ENCODE results near the gene TEKT2. TPM values are rescaled to one million over a fixed set of nuclear protein-coding genes. Genes with fewer than 3 reads are reported as not detected.

TEKT2 gene
- not detected for total RNA-seq
- long read RNA-seq, result 0 reads

- intact Hi-C loops (cut with DNase I), result no loop called here
- peak; percentile 11 for ATAC-seq (ENCODE audit: poor library complexity)
- DNase-seq, result no peak
Measured at GRCh38 chr1:36083635-36084496, at the start of gene TEKT2. TSS of gene TEKT2 (plus strand) at chr1:36084094. CDS start at chr1:36084922, 828 bp downstream.

GRCh38 chr1:36034692-36035091, 49.2 kb upstream of the TEKT2 start:
- DNase-seq (no peak), ATAC-seq (ENCODE audit: poor library complexity) (no peak)
- intact Hi-C loops (cut with DNase I), result no loop called here

GRCh38 chr1:36035154-36035553, 48.7 kb upstream of the TEKT2 start:
- no peak for DNase-seq
- intact Hi-C loops (cut with DNase I), result no loop called here
- ATAC-seq (ENCODE audit: poor library complexity), result no peak

- intact Hi-C loops (cut with DNase I), result no loop called here
- ATAC-seq (ENCODE audit: poor library complexity) (no peak), DNase-seq (no peak)
Measured at GRCh38 chr1:36040238-36040637, 43.7 kb upstream of the TEKT2 start.

GRCh38 chr1:36051821-36052220, 32.1 kb upstream of the TEKT2 start:
- no peak for ATAC-seq (ENCODE audit: poor library complexity)
- intact Hi-C loops (cut with DNase I), result no loop called here
- no peak for DNase-seq

- intact Hi-C loops (cut with DNase I), result no loop called here
- DNase-seq (no peak), ATAC-seq (ENCODE audit: poor library complexity) (no peak)
Measured at GRCh38 chr1:36053978-36054377, 29.9 kb upstream of the TEKT2 start.

GRCh38 chr1:36055706-36056105, 28.2 kb upstream of the TEKT2 start:
- DNase-seq, result no peak
- intact Hi-C loops (cut with DNase I), result no loop called here
- ATAC-seq (ENCODE audit: poor library complexity), result no peak

GRCh38 chr1:36062315-36062714, 21.6 kb upstream of the TEKT2 start:
- intact Hi-C loops (cut with DNase I), result no loop called here
- DNase-seq, result no peak
- ATAC-seq (ENCODE audit: poor library complexity), result no peak

GRCh38 chr1:36067871-36068270, 16.0 kb upstream of the TEKT2 start:
- DNase-seq (no peak), ATAC-seq (ENCODE audit: poor library complexity) (no peak)
- intact Hi-C loops (cut with DNase I), result no loop called here

GRCh38 chr1:36068866-36069265, 15.0 kb upstream of the TEKT2 start:
- DNase-seq (no peak), ATAC-seq (ENCODE audit: poor library complexity) (no peak)
- intact Hi-C loops (cut with DNase I), result no loop called here

GRCh38 chr1:36070349-36070748, 13.5 kb upstream of the TEKT2 start:
- ATAC-seq (ENCODE audit: poor library complexity) (no peak), DNase-seq (no peak)
- intact Hi-C loops (cut with DNase I), result no loop called here

- DNase-seq, result no peak
- intact Hi-C loops (cut with DNase I), result no loop called here
Measured at GRCh38 chr1:36076979-36077573, 6.8 kb upstream of the TEKT2 start.

GRCh38 chr1:36080236-36080635, 3.7 kb upstream of the TEKT2 start:
- no peak for ATAC-seq (ENCODE audit: poor library complexity)
- intact Hi-C loops (cut with DNase I), result no loop called here

More at GRCh38 chr1:36076979-36077573, 6.8 kb upstream of the TEKT2 start:
- no peak for ATAC-seq (ENCODE audit: poor library complexity)

GRCh38 chr1:36080801-36081200, 3.1 kb upstream of the TEKT2 start:
- intact Hi-C loops (cut with DNase I), result no loop called here
- ATAC-seq (ENCODE audit: poor library complexity), result no peak

More at GRCh38 chr1:36080236-36080635, 3.7 kb upstream of the TEKT2 start:
- no peak for DNase-seq

GRCh38 chr1:36081926-36082485, 1.9 kb upstream of the TEKT2 start:
- no peak for DNase-seq
- ATAC-seq (ENCODE audit: poor library complexity), result no peak
- intact Hi-C loops (cut with DNase I), result no loop called here

More at GRCh38 chr1:36080801-36081200, 3.1 kb upstream of the TEKT2 start:
- no peak for DNase-seq

- no peak for ATAC-seq (ENCODE audit: poor library complexity)
- intact Hi-C loops (cut with DNase I), result no loop called here
- DNase-seq, result no peak
Measured at GRCh38 chr1:36083219-36083618, 675 bp upstream of the TEKT2 start.

- intact Hi-C loops (cut with DNase I), result no loop called here
- DNase-seq, result no peak
- no peak for ATAC-seq (ENCODE audit: poor library complexity)
Measured at GRCh38 chr1:36084497-36085115, 712 bp downstream of the TEKT2 start.

- DNase-seq, result no peak
- intact Hi-C loops (cut with DNase I), result no loop called here
- no peak for ATAC-seq (ENCODE audit: poor library complexity)
Measured at GRCh38 chr1:36085126-36085525, 1.2 kb downstream of the TEKT2 start.

- intact Hi-C loops (cut with DNase I), result no loop called here
- ATAC-seq (ENCODE audit: poor library complexity) (no peak), DNase-seq (no peak)
Measured at GRCh38 chr1:36085686-36086526, 2.0 kb downstream of the TEKT2 start.

Measured in Right ventricle myocardium superior (tissue), 1 donor.